A549 (cell line): ENCODE measurements around the gene SVOPL. TPM values are rescaled to one million over a fixed set of nuclear protein-coding genes. Genes with fewer than 3 reads are reported as not detected.

ENCODE experiments used
- ATAC-seq, 2 experiments: fragments of 200-7000 bp in 1 of 2; fragments of >200 bp in 1 of 2; cut with Nextera tagmentation in 1 of 2; cut with Tn5 transposase in 1 of 2; 3 replicates each; pipeline versions ENCODE4 v1.8.0 to v1.9.1; 2018 to 2020; ENCODE audit warnings: mild to moderate bottlenecking in 1 of 2, moderate library complexity in 1 of 2
- CTCF ChIA-PET: fragments of 300-600 bp; sonication (Branson Sonifier 250); formaldehyde crosslinking; extraction: SDS; loops from one replicate; lab custom pipeline; 2021; ENCODE audit warnings: antibody characterized with exemption, inconsistent platforms; lab: Yijun Ruan, JAX
- POLR2A ChIA-PET: fragments of 350-600 bp; formaldehyde crosslinking; extraction: SDS; loops from one replicate; lab custom pipeline; 2021; ENCODE audit warnings: antibody characterized with exemption, inconsistent platforms; lab: Yijun Ruan, JAX
- DNase-seq, 2 experiments: peaks; one replicate each; pipeline versions ENCODE4 v3.0.0 to v3.0.0-alpha.2; 2011 to 2016; ENCODE audit warnings: low read depth in 1 of 2, low spot score in 1 of 2
- FAIRE-seq: peaks from 2 replicates; lab custom pipeline; 2011; peaks lifted over from hg19 to GRCh38; lab: Jason Lieb, UNC
- H3K27ac ChIP-seq, 2 experiments: fragments of >200 bp; sonication (Bioruptor Twin); formaldehyde crosslinking; 3 replicates each; pipeline ENCODE4 v1.5.1; 2016 to 2017
- H3K4me1 ChIP-seq: fragments of >200 bp; sonication (Bioruptor Twin); formaldehyde crosslinking; 3 replicates; pipeline ENCODE4 v1.6.1; 2016
- H3K4me2 ChIP-seq: fragments of >200 bp; sonication (Bioruptor Twin); formaldehyde crosslinking; 3 replicates; pipeline ENCODE4 v1.6.1; 2016
- H3K4me3 ChIP-seq: fragments of >200 bp; sonication (Bioruptor Twin); formaldehyde crosslinking; 3 replicates; pipeline ENCODE4 v1.5.1; 2016
- H3K9me3 ChIP-seq: fragments of >200 bp; sonication (Bioruptor Twin); formaldehyde crosslinking; 3 replicates; pipeline ENCODE4 v1.6.1; 2016
- ATOH8 ChIP-seq: fragments of 250-450 bp; sonication (Bioruptor Pico); IDR thresholded peaks from 2 replicates; pipeline ENCODE4 v1.5.0; 2020; ENCODE audit warnings: low read depth, mild to moderate bottlenecking, moderate library complexity
- BHLHE40 ChIP-seq: IDR thresholded peaks from 2 replicates; pipeline ENCODE4 v1.6.1; 2012; ENCODE audit warnings: low read depth, low read length, inconsistent platforms
- CBX8 ChIP-seq: fragments of 200-600 bp; sonication (generic); IDR thresholded peaks from 2 replicates; pipeline ENCODE4 v1.6.1; 2016
- CHD2 ChIP-seq: fragments of 150-350 bp; IDR thresholded peaks from 2 replicates; pipeline ENCODE4 v1.6.1; 2014; ENCODE audit warnings: low read length; ENCODE audit not compliant: partially characterized antibody
- CHD4 ChIP-seq: fragments of 200-600 bp; sonication (generic); IDR thresholded peaks from 2 replicates; pipeline ENCODE4 v1.6.1; 2016; ENCODE audit warnings: antibody characterized with exemption, mild to moderate bottlenecking, borderline replicate concordance
- E2F6 ChIP-seq: IDR thresholded peaks from 2 replicates; pipeline ENCODE4 v1.6.1; 2012; ENCODE audit warnings: low read depth, borderline replicate concordance
- EHF ChIP-seq: fragments of 250-450 bp; sonication (Bioruptor Pico); IDR thresholded peaks from 2 replicates; pipeline ENCODE4 v1.5.0; 2020; ENCODE audit warnings: mild to moderate bottlenecking
- ESRRA ChIP-seq: fragments of 150-350 bp; IDR thresholded peaks from 2 replicates; pipeline ENCODE4 v1.6.1; 2014; ENCODE audit warnings: mild to moderate bottlenecking, low read length, borderline replicate concordance
- FOSL2 ChIP-seq, 2 experiments: fragments of 450-650 bp in 1 of 2; fragments of >200 bp in 1 of 2; sonication (Bioruptor Twin) in 1 of 2; formaldehyde crosslinking; IDR thresholded peaks; 2 replicates each; pipeline versions ENCODE4 v1.5.0 to v1.6.1; 2016 to 2020; ENCODE audit warnings: mild to moderate bottlenecking in 1 of 2, moderate library complexity in 1 of 2
- GATA3 ChIP-seq: IDR thresholded peaks from 2 replicates; pipeline ENCODE4 v1.6.1; 2012; ENCODE audit warnings: borderline replicate concordance
- HDAC2 ChIP-seq: fragments of 200-600 bp; sonication (generic); IDR thresholded peaks from 2 replicates; pipeline ENCODE4 v1.6.1; 2016
- HEYL ChIP-seq: fragments of 250-450 bp; sonication (Bioruptor Pico); IDR thresholded peaks from 2 replicates; pipeline ENCODE4 v1.8.0; 2021; ENCODE audit warnings: mild to moderate bottlenecking, moderate library complexity
- HOXB13 ChIP-seq: fragments of 250-450 bp; sonication (Bioruptor Pico); IDR thresholded peaks from 2 replicates; pipeline ENCODE4 v1.5.0; 2020; ENCODE audit warnings: low read depth, mild to moderate bottlenecking, moderate library complexity
- MAX ChIP-seq: IDR thresholded peaks from 2 replicates; pipeline ENCODE4 v1.6.1; 2012
- MAZ ChIP-seq: fragments of 150-350 bp; IDR thresholded peaks from 2 replicates; pipeline ENCODE4 v1.6.1; 2014; ENCODE audit warnings: antibody characterized with exemption, low read depth, low read length, borderline replicate concordance
- POLR2A ChIP-seq: IDR thresholded peaks from 2 replicates; pipeline ENCODE4 v1.6.1; 2012; ENCODE audit warnings: mild to moderate bottlenecking, low read length
- POLR2AphosphoS2 ChIP-seq: conservative IDR thresholded peaks from 2 replicates; pipeline ENCODE4 v1.6.1; 2012; ENCODE audit warnings: low read length, improper control_type of control experiment, inconsistent platforms
- RCOR1 ChIP-seq: fragments of 150-350 bp; IDR thresholded peaks from 2 replicates; pipeline ENCODE4 v1.6.1; 2014; ENCODE audit warnings: antibody characterized with exemption, low read length, low read depth
- REST ChIP-seq: fragments of 200-600 bp; sonication (generic); IDR thresholded peaks from 2 replicates; pipeline ENCODE4 v1.6.1; 2016; ENCODE audit warnings: antibody characterized with exemption, mild to moderate bottlenecking, moderate library complexity
- RFX5 ChIP-seq: fragments of 450-650 bp; IDR thresholded peaks from 2 replicates; pipeline ENCODE4 v1.7.1; 2014; ENCODE audit warnings: antibody characterized with exemption, mild to moderate bottlenecking, moderate library complexity
- RNF2 ChIP-seq: fragments of 200-600 bp; sonication (generic); IDR thresholded peaks from 2 replicates; pipeline ENCODE4 v1.6.1; 2016; ENCODE audit warnings: low read depth, mild to moderate bottlenecking, antibody characterized with exemption, moderate library complexity, borderline replicate concordance
- SREBF2 ChIP-seq: fragments of 450-650 bp; IDR thresholded peaks from 2 replicates; pipeline ENCODE4 v1.6.1; 2014; ENCODE audit warnings: mild to moderate bottlenecking, moderate library complexity
- TP53 ChIP-seq: fragments of 250-450 bp; sonication (Bioruptor Pico); IDR thresholded peaks from 2 replicates; pipeline ENCODE4 v1.5.0; 2021; ENCODE audit warnings: mild to moderate bottlenecking, moderate library complexity
- USF2 ChIP-seq: fragments of 450-650 bp; IDR thresholded peaks from 2 replicates; pipeline ENCODE4 v1.6.1; 2014; ENCODE audit warnings: antibody characterized with exemption
- ZC3H11A ChIP-seq: fragments of 450-650 bp; IDR thresholded peaks from 2 replicates; pipeline ENCODE4 v1.6.1; 2014; ENCODE audit warnings: antibody characterized with exemption, mild to moderate bottlenecking
- ZSCAN20 ChIP-seq: fragments of 250-450 bp; sonication (Bioruptor Pico); IDR thresholded peaks from 2 replicates; pipeline ENCODE4 v1.8.0; 2022; ENCODE audit warnings: mild to moderate bottlenecking, moderate library complexity
- WGBS: methylation state at CpG from one replicate; pipeline ENCODE4 v1.1.6; 2017; ENCODE audit errors: missing lambda C conversion rate; 5-methylcytosine and 5-hydroxymethylcytosine counted together
- polyA plus RNA-seq, 4 experiments: library from polyadenylated mRNA; depleted of rRNA in 3 of 4; stranded (reverse); fragments of >200 nt; fragmentation: RNase III in 1 of 4; extraction: RNeasy Plus Mini Kit Qiagen cat#74134 plus additional on column Dnase treatment in 1 of 4; gene quantifications; 2 replicates in 3 of 4; 3 replicates in 1 of 4; pipeline ENCODE4 v1.2.3, GENCODE V29; 2011 to 2017

SVOPL gene
- polyA plus RNA-seq, 2 of the 4 experiments (the other 2 are of a cell fraction), result 0.21 TPM; not detected in 1

GRCh38 chr7:138559448-138559847 lies 141.7 kb downstream of the SVOPL start:
- Histone ChIP-seq H3K4me2 (no peak overlapping the region), H3K9me3 (peaks cover 5% of the 10 kb centered on the region), H3K27ac (no peak overlapping the region), H3K4me1 (no peaks in the 10 kb centered on the region), H3K4me3 (no peak overlapping the region)
- TF ChIP-seq CBX8 (no peak), SREBF2 (no peak), FOSL2 (IDR thresholded peaks at IDR 0.05) (no peak), FOSL2 (CRISPR knock-in tag; IDR thresholded peaks at IDR 0.05) (no peak), ZSCAN20 (CRISPR knock-in tag) (no peak), RCOR1 (no peak), HEYL (no peak), USF2 (no peak), POLR2AphosphoS2 (no peak), REST (no peak)
- POLR2A ChIA-PET, result no interaction called here
- 88% methylated on average over 4 of the region's 5 CpGs for WGBS
- FAIRE-seq (no peak), ATAC-seq (no peak), DNase-seq (no peak)
- CTCF ChIA-PET, result no interaction called here

- POLR2A ChIA-PET, result no interaction called here
- Histone ChIP-seq H3K4me2 (no peak overlapping the region), H3K27ac (no peak overlapping the region), H3K4me1 (no peaks in the 10 kb centered on the region), H3K4me3 (no peak overlapping the region), H3K9me3 (no peaks in the 10 kb centered on the region)
- ATAC-seq (no peak), FAIRE-seq (no peak), DNase-seq (no peak)
- no peak for TF ChIP-seq RFX5
- no peak for TF ChIP-seq GATA3
- TF ChIP-seq POLR2A, result no peak
- no peak for TF ChIP-seq E2F6
- TF ChIP-seq HDAC2, result no peak
- TF ChIP-seq MAX, result no peak
- no peak for TF ChIP-seq ZC3H11A
- TF ChIP-seq CHD2, result no peak
- no peak for TF ChIP-seq HOXB13 (CRISPR knock-in tag)
- no peak for TF ChIP-seq CBX8
- no peak for TF ChIP-seq CHD4
- no peak for TF ChIP-seq EHF (CRISPR knock-in tag)
- no peak for TF ChIP-seq POLR2AphosphoS2
- TF ChIP-seq MAZ, result no peak
- TF ChIP-seq ESRRA, result no peak
- no peak for TF ChIP-seq RNF2
- no peak for TF ChIP-seq BHLHE40
- no peak for TF ChIP-seq TP53 (CRISPR knock-in tag)
- no peak for TF ChIP-seq HEYL
- no peak for TF ChIP-seq ATOH8 (CRISPR knock-in tag)
- 59% methylated on average over 3 of the region's 3 CpGs for WGBS
- CTCF ChIA-PET, result no interaction called here
Observed at GRCh38 chr7:138556771-138557484, 144.2 kb downstream of the SVOPL start.
